GOT3 (cell line): ENCODE results near the gene ZNF620.
A peak's percentile ranks its signal among the peaks of the same experiment; 100 is the strongest.
"Not testable (repeated sequence)": the region's sequence is repeated elsewhere in the genome, so short reads cannot be mapped to it uniquely, and the experiment has no call there.

Experiments used
- DNase-seq: peaks from one replicate; lab custom pipeline; 2025; ENCODE audit warnings: mixed read lengths; lab: John Stamatoyannopoulos, UW

Gene ZNF620

GRCh38 chr3:40502034-40502433, 3.8 kb upstream of the ZNF620 start:
- no peak for DNase-seq

GRCh38 chr3:40504636-40505430, 1.0 kb upstream of the ZNF620 start:
- peak; percentile 23 for DNase-seq

- no peak for DNase-seq
Measured at GRCh38 chr3:40511031-40511718, 5.3 kb downstream of the ZNF620 start.

GRCh38 chr3:40516201-40516600, 10.4 kb downstream of the ZNF620 start:
- no peak for DNase-seq

GRCh38 chr3:40518067-40518466, 12.2 kb downstream of the ZNF620 start:
- no peak for DNase-seq

- DNase-seq, result no peak
Measured at GRCh38 chr3:40518848-40519247, 13.0 kb downstream of the ZNF620 start.

- DNase-seq, result no peak
Measured at GRCh38 chr3:40521254-40521653, 15.4 kb downstream of the ZNF620 start.

GRCh38 chr3:40523781-40524180, 17.9 kb downstream of the ZNF620 start:
- no peak for DNase-seq

- no peak for DNase-seq
Measured at GRCh38 chr3:40524222-40524567, 18.4 kb downstream of the ZNF620 start.

- DNase-seq, result peak; percentile 72
Measured at GRCh38 chr3:40524568-40525285, 18.9 kb downstream of the ZNF620 start, which contains the start of gene ZNF621. Gene ZNF621, plus strand, starts transcription at chr3:40524960. Its CDS starts 881 bp downstream, at chr3:40525841.

- no peak for DNase-seq
Measured at GRCh38 chr3:40528426-40528825, 22.6 kb downstream of the ZNF620 start.

- DNase-seq, result no peak
Measured at GRCh38 chr3:40532252-40532651, 26.4 kb downstream of the ZNF620 start.

- no peak for DNase-seq
Measured at GRCh38 chr3:40534283-40534682, 28.4 kb downstream of the ZNF620 start.

GRCh38 chr3:40546816-40547215, 41.0 kb downstream of the ZNF620 start:
- DNase-seq, result no peak

- no peak for DNase-seq
Measured at GRCh38 chr3:40550167-40550566, 44.3 kb downstream of the ZNF620 start.

- DNase-seq, result no peak
Measured at GRCh38 chr3:40557575-40558161, 51.8 kb downstream of the ZNF620 start.

GRCh38 chr3:40562482-40562881, 56.6 kb downstream of the ZNF620 start:
- DNase-seq, result not testable (repeated sequence)

- not testable (repeated sequence) for DNase-seq
Measured at GRCh38 chr3:40565629-40566028, 59.8 kb downstream of the ZNF620 start.

- no peak for DNase-seq
Measured at GRCh38 chr3:40566694-40567093, 60.9 kb downstream of the ZNF620 start.
